ENCODE data around the gene ANXA3. TPM values are rescaled to one million over a fixed set of nuclear protein-coding genes. Genes with fewer than 3 reads are reported as not detected.

The ANXA3 gene, protein sequence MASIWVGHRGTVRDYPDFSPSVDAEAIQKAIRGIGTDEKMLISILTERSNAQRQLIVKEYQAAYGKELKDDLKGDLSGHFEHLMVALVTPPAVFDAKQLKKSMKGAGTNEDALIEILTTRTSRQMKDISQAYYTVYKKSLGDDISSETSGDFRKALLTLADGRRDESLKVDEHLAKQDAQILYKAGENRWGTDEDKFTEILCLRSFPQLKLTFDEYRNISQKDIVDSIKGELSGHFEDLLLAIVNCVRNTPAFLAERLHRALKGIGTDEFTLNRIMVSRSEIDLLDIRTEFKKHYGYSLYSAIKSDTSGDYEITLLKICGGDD
- 139 and 351 TPM in 2 replicates for total RNA-seq

GRCh38 chr4:78551420-78552351 is at the start of gene ANXA3:
TSS of gene ANXA3 (plus strand) at chr4:78551770. CDS start at chr4:78554474, 2,704 bp downstream.

Other genes with a start within 250 kb of the ANXA3 start
- gene BMP2K, start 224.6 kb downstream of the ANXA3 start, total RNA-seq, result 22.7 and 40.1 TPM in 2 replicates

Measured in epithelial cell of umbilical artery (primary cell).